ENCODE results near the gene UGT1A6. TPM values are rescaled to one million over a fixed set of nuclear protein-coding genes. Genes with fewer than 3 reads are reported as not detected.

Gene UGT1A6
- total and polyA plus RNA-seq, 2 of the 4 experiments (the other 2 are of a cell fraction): not detected

DNA sequence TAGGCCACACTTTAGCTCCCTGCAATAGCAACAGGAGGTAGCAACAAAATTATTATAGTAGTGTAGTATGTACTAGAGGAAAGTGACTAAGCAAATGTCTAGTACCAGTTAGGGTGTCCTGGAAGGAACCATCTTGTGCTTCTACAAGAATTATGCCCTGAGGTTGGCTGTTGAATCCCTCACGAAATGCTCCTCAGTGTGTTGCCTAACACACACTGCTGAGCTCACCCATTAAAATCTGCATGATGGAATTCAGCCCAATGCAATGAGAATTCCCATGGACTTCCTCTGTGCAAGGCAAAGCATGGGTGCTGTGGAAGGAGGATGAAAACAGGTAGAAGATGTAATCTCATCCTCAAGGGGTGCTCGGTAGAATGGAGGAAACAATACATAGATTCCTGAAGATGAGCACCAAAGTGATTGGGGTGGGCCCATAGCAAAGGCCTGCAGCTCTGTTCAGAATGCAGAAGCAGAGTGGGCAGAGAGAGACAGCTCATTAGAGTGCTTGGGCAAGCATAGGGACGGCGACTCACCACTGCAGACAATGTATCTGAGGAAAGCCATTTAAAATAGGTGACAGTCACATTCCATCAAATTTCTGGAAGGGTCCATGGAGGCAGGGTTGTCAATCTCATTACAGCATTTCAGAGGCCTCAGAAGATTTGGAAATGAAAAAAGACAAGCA, 12.2 kb upstream of the UGT1A6 start:
- Histone ChIP-seq H2AFZ (replicated peaks; ENCODE audit: low read length, poor library complexity) (no peak overlapping the region), H2BK20ac (ENCODE audit: low read depth, low read length) (no peak overlapping the region), H4K5ac (ENCODE audit: low read depth, low read length) (no peak overlapping the region), H3K27me3 (ENCODE audit: control insufficient read depth, insufficient read depth, low read length) (peaks cover 2% of the 10 kb centered on the region), H3K9me1 (ENCODE audit: insufficient read depth, low read length) (no peaks in the 10 kb centered on the region), H3K27ac (ENCODE audit: insufficient read depth, low read length) (no peak overlapping the region), H3K4me2 (ENCODE audit: low read depth, low read length) (no peak overlapping the region), H2BK5ac (ENCODE audit: low read depth, low read length, poor library complexity, severe bottlenecking) (no peak overlapping the region), H3K14ac (replicated peaks; ENCODE audit: low read depth, low read length) (no peak overlapping the region), H3K23ac (ENCODE audit: low read depth, low read length) (no peak overlapping the region), H2BK120ac (ENCODE audit: low read depth, low read length) (no peak overlapping the region), H3K4me1 (ENCODE audit: control insufficient read depth, insufficient read depth, low read length) (no peaks in the 10 kb centered on the region), H2AK9ac (replicated peaks; ENCODE audit: low read depth, low read length, poor library complexity) (no peak overlapping the region), H3K36me3 (ENCODE audit: control insufficient read depth, insufficient read depth, low read length) (no peaks in the 10 kb centered on the region), H3K18ac (ENCODE audit: low read depth, low read length) (no peak overlapping the region), H4K91ac (ENCODE audit: insufficient read depth, low read depth, low read length) (no peak overlapping the region), H4K8ac (ENCODE audit: low read depth in 2 of 2, low read length in 2 of 2) (no peak overlapping the region), H4K20me1 (ENCODE audit: insufficient read depth, low read length) (no peaks in the 10 kb centered on the region), H3K56ac (ENCODE audit: extremely low read depth, insufficient read depth, low read length) (no peak overlapping the region), H3K4me3 (ENCODE audit: insufficient read depth, low read depth, low read length) (no peak overlapping the region), H3K9ac (ENCODE audit: low read depth, low read length) (no peak overlapping the region), H3K79me1 (ENCODE audit: low read depth in 1 of 2, low read length in 2 of 2) (no peaks in the 10 kb centered on the region), H3K4ac (ENCODE audit: low read depth, low read length) (no peak overlapping the region), H2BK15ac (ENCODE audit: low read depth, low read length) (no peak overlapping the region), H3K9me3 (ENCODE audit: control insufficient read depth, insufficient read depth, low read length) (no peaks in the 10 kb centered on the region), H2AK5ac (ENCODE audit: low read depth, low read length) (no peak overlapping the region)
- CTCF ChIA-PET: no interaction called here
- no peak for ATAC-seq (ENCODE audit: low read depth)
- TF ChIP-seq MAZ (IDR thresholded peaks at IDR 0.05; ENCODE audit: borderline replicate concordance, low read depth, low read length) (no peak), RCOR1 (IDR thresholded peaks at IDR 0.05; ENCODE audit: insufficient replicate concordance, low read length) (no peak), MXI1 (IDR thresholded peaks at IDR 0.05; ENCODE audit: borderline replicate concordance, low read depth, low read length) (no peak), SMC3 (IDR thresholded peaks at IDR 0.05; ENCODE audit: low read depth, low read length) (no peak), BHLHE40 (IDR thresholded peaks at IDR 0.05; ENCODE audit: low read depth, low read length) (no peak), RAD21 (IDR thresholded peaks at IDR 0.05; ENCODE audit: low read length) (no peak), CEBPB (IDR thresholded peaks at IDR 0.05; ENCODE audit: low read depth, low read length) (no peak), NFE2L2 (IDR thresholded peaks at IDR 0.05; ENCODE audit: low read depth, low read length) (no peak), RFX5 (IDR thresholded peaks at IDR 0.05; ENCODE audit: low read depth, low read length) (no peak), CHD1 (IDR thresholded peaks at IDR 0.05; ENCODE audit: low read depth, low read length) (no peak), POLR2A (IDR thresholded peaks at IDR 0.05; ENCODE audit: low read depth, low read length) (no peak), CTCF (conservative IDR thresholded peaks at IDR 0.05; ENCODE audit: low read depth, low read length) (no peak), MAFK (IDR thresholded peaks at IDR 0.05; ENCODE audit: low read depth, low read length) (no peak), USF2 (IDR thresholded peaks at IDR 0.05; ENCODE audit: low read depth, low read length) (no peak), FOS (IDR thresholded peaks at IDR 0.05; ENCODE audit: low read depth, low read length) (no peak)
- TF ChIP-seq, protein P1, sequence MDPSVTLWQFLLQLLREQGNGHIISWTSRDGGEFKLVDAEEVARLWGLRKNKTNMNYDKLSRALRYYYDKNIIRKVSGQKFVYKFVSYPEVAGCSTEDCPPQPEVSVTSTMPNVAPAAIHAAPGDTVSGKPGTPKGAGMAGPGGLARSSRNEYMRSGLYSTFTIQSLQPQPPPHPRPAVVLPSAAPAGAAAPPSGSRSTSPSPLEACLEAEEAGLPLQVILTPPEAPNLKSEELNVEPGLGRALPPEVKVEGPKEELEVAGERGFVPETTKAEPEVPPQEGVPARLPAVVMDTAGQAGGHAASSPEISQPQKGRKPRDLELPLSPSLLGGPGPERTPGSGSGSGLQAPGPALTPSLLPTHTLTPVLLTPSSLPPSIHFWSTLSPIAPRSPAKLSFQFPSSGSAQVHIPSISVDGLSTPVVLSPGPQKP (IDR thresholded peaks at IDR 0.05; ENCODE audit: borderline replicate concordance, low read depth, low read length): no peak
- POLR2A ChIA-PET (ENCODE audit: unreplicated experiment): no interaction called here
- in situ Hi-C loops (cut with MboI; ENCODE audit: low sequenced_read_pairs): no loop called here
- no peak for DNase-seq
- dilution Hi-C loops (cut with HindIII; ENCODE audit: low sequenced_read_pairs, unreplicated experiment): no loop called here
- WGBS, 2 experiments (ENCODE audit: extremely low coverage in 2 of 2, insufficient read length in 1 of 2): 60% methylated on average over 1 of the region's 4 CpGs; no CpG with 5 or more reads in 1 of the 2 experiments
- BruUV-seq (replicated peaks): no TSS peak
- intact Hi-C loops (cut with micrococcal nuclease): no loop called here

All from IMR-90 (cell line).